ENCODE measurements around the gene GGT5. TPM values are rescaled to one million over a fixed set of nuclear protein-coding genes. Genes with fewer than 3 reads are reported as not detected.
"Not testable (repeated sequence)": the region's sequence is repeated elsewhere in the genome, so short reads cannot be mapped to it uniquely, and the experiment has no call there.

Gene GGT5
- total and polyA plus RNA-seq, 5 donors = 30.2 to 61.0 (median 46.3) TPM

- intact Hi-C loops (cut with DNase I); H3K4me3 ChIP-seq (ENCODE audit: low read length); H3K4me1 ChIP-seq (ENCODE audit: control insufficient read depth, insufficient read depth, low read length); H3K9me3 ChIP-seq (ENCODE audit: control insufficient read depth, low read length); ATAC-seq; DNase-seq; H3K27me3 ChIP-seq (ENCODE audit: control insufficient read depth, insufficient read depth); H3K27ac ChIP-seq (ENCODE audit: low read length): not testable (repeated sequence)
- 92% methylated on average over 18 of the region's 18 CpGs for WGBS
Observed at GRCh38 chr22:24262185-24262749, 17.4 kb upstream of the GGT5 start.

- H3K27me3 ChIP-seq (ENCODE audit: control insufficient read depth, insufficient read depth); H3K27ac ChIP-seq (ENCODE audit: low read length); H3K9me3 ChIP-seq (ENCODE audit: control insufficient read depth, low read length); H3K4me3 ChIP-seq (ENCODE audit: low read length); H3K4me1 ChIP-seq (ENCODE audit: control insufficient read depth, insufficient read depth, low read length); ATAC-seq; intact Hi-C loops (cut with DNase I): not testable (repeated sequence)
- WGBS = 3% methylated on average over 4 of the region's 10 CpGs
- peak; percentile 79 to 88 (median 87) for DNase-seq
Observed at GRCh38 chr22:24259459-24259858, 14.6 kb upstream of the GGT5 start.

- H3K9me3 ChIP-seq (ENCODE audit: control insufficient read depth, low read length); H3K27me3 ChIP-seq (ENCODE audit: control insufficient read depth, insufficient read depth); H3K4me1 ChIP-seq (ENCODE audit: control insufficient read depth, insufficient read depth, low read length); DNase-seq; ATAC-seq; H3K4me3 ChIP-seq (ENCODE audit: low read length); H3K27ac ChIP-seq (ENCODE audit: low read length); intact Hi-C loops (cut with DNase I): not testable (repeated sequence)
- WGBS = 96% methylated on average over 6 of the region's 7 CpGs
Observed at GRCh38 chr22:24256736-24257135, 11.9 kb upstream of the GGT5 start.

- H3K4me1 ChIP-seq (ENCODE audit: control insufficient read depth, insufficient read depth, low read length); intact Hi-C loops (cut with DNase I); H3K27me3 ChIP-seq (ENCODE audit: control insufficient read depth, insufficient read depth); H3K4me3 ChIP-seq (ENCODE audit: low read length); H3K27ac ChIP-seq (ENCODE audit: low read length); DNase-seq; ATAC-seq; H3K9me3 ChIP-seq (ENCODE audit: control insufficient read depth, low read length): not testable (repeated sequence)
- WGBS = 90% methylated on average over 12 of the region's 13 CpGs
Observed at GRCh38 chr22:24256136-24256535, 11.3 kb upstream of the GGT5 start.

- H3K27ac ChIP-seq (ENCODE audit: low read length); H3K27me3 ChIP-seq (ENCODE audit: control insufficient read depth, insufficient read depth); intact Hi-C loops (cut with DNase I); H3K4me3 ChIP-seq (ENCODE audit: low read length); H3K4me1 ChIP-seq (ENCODE audit: control insufficient read depth, insufficient read depth, low read length); ATAC-seq; H3K9me3 ChIP-seq (ENCODE audit: control insufficient read depth, low read length); DNase-seq: not testable (repeated sequence)
- WGBS = 92% methylated on average over 12 of the region's 12 CpGs
Observed at GRCh38 chr22:24253126-24253525, 8.2 kb upstream of the GGT5 start.

GRCh38 chr22:24251286-24251685, 6.4 kb upstream of the GGT5 start:
- H3K27ac ChIP-seq (ENCODE audit: low read length); H3K27me3 ChIP-seq (ENCODE audit: control insufficient read depth, insufficient read depth); DNase-seq; H3K9me3 ChIP-seq (ENCODE audit: control insufficient read depth, low read length); ATAC-seq; intact Hi-C loops (cut with DNase I); H3K4me1 ChIP-seq (ENCODE audit: control insufficient read depth, insufficient read depth, low read length); H3K4me3 ChIP-seq (ENCODE audit: low read length): not testable (repeated sequence)
- 92% methylated on average over 19 of the region's 28 CpGs for WGBS

GRCh38 chr22:24249413-24249812, 4.5 kb upstream of the GGT5 start:
- ATAC-seq; H3K27ac ChIP-seq (ENCODE audit: low read length); DNase-seq; H3K9me3 ChIP-seq (ENCODE audit: control insufficient read depth, low read length); H3K4me1 ChIP-seq (ENCODE audit: control insufficient read depth, insufficient read depth, low read length); H3K4me3 ChIP-seq (ENCODE audit: low read length); H3K27me3 ChIP-seq (ENCODE audit: control insufficient read depth, insufficient read depth): not testable (repeated sequence)
- intact Hi-C loops (cut with DNase I) = loop anchor here in 3 of 4 donors (5.0 kb wide), 2 partner anchors 57 to 62 kb away; no protein-coding TSS in a partner anchor
- 97% methylated on average over 7 of the region's 8 CpGs for whole genome bisulfite sequencing

GRCh38 chr22:24248611-24249010, 3.7 kb upstream of the GGT5 start:
- intact Hi-C loops (cut with DNase I) = loop anchor here in 3 of 4 donors (5.0 kb wide), 2 partner anchors 56 to 61 kb away; no protein-coding TSS in a partner anchor
- ATAC-seq; DNase-seq; H3K27me3 ChIP-seq (ENCODE audit: control insufficient read depth, insufficient read depth); H3K4me1 ChIP-seq (ENCODE audit: control insufficient read depth, insufficient read depth, low read length); H3K27ac ChIP-seq (ENCODE audit: low read length); H3K9me3 ChIP-seq (ENCODE audit: control insufficient read depth, low read length); H3K4me3 ChIP-seq (ENCODE audit: low read length): not testable (repeated sequence)
- 95% methylated on average over 15 of the region's 15 CpGs for WGBS

- WGBS = 33% methylated on average over 23 of the region's 23 CpGs
- intact Hi-C loops (cut with DNase I) = loop anchor here (2.0 to 5.0 kb wide), 3 partner anchors 55 to 60 kb away; no protein-coding TSS in a partner anchor
- no peak overlapping the region for H3K4me3 ChIP-seq (ENCODE audit: low read length)
- DNase-seq (peak; percentile 95 to 97 (median 97)), ATAC-seq (peak; percentile 95)
- peaks cover 5% of the 10 kb centered on the region for H3K4me1 ChIP-seq (ENCODE audit: control insufficient read depth, insufficient read depth, low read length)
- H3K9me3 ChIP-seq (ENCODE audit: control insufficient read depth, low read length) = no peaks in the 10 kb centered on the region
- H3K27ac ChIP-seq (ENCODE audit: low read length) = peak overlapping the region; percentile 1
- H3K27me3 ChIP-seq (ENCODE audit: control insufficient read depth, insufficient read depth) = no peaks in the 10 kb centered on the region
Observed at GRCh38 chr22:24247564-24248344, 2.9 kb upstream of the GGT5 start.

- Histone ChIP-seq H3K4me3 (ENCODE audit: low read length) (no peak overlapping the region), H3K4me1 (ENCODE audit: control insufficient read depth, insufficient read depth, low read length) (peaks cover 5% of the 10 kb centered on the region), H3K27ac (ENCODE audit: low read length) (peak overlapping the region; percentile 86), H3K9me3 (ENCODE audit: control insufficient read depth, low read length) (no peaks in the 10 kb centered on the region), H3K27me3 (ENCODE audit: control insufficient read depth, insufficient read depth) (no peaks in the 10 kb centered on the region)
- WGBS = 44% methylated on average over 6 of the region's 6 CpGs
- ATAC-seq (peak; percentile 15 to 43), DNase-seq (no peak)
- intact Hi-C loops (cut with DNase I) = loop anchor here (2.0 to 5.0 kb wide), 3 partner anchors 55 to 60 kb away; no protein-coding TSS in a partner anchor
Observed at GRCh38 chr22:24247011-24247507, 2.2 kb upstream of the GGT5 start.

Data from right cardiac atrium (tissue), 5 donors.